HG02840 (cell line): ENCODE results near the gene NCMAP.
A peak's percentile ranks its signal among the peaks of the same experiment; 100 is the strongest.

Source experiments
- ATAC-seq: cut with Tn5 transposase; IDR thresholded peaks from one replicate; pipeline ENCODE4 v1.9.1; 2021; ENCODE audit warnings: mild to moderate bottlenecking, moderate library complexity, moderate number of reproducible peaks; ENCODE audit not compliant: unreplicated experiment, low FRiP score

Gene NCMAP

DNA sequence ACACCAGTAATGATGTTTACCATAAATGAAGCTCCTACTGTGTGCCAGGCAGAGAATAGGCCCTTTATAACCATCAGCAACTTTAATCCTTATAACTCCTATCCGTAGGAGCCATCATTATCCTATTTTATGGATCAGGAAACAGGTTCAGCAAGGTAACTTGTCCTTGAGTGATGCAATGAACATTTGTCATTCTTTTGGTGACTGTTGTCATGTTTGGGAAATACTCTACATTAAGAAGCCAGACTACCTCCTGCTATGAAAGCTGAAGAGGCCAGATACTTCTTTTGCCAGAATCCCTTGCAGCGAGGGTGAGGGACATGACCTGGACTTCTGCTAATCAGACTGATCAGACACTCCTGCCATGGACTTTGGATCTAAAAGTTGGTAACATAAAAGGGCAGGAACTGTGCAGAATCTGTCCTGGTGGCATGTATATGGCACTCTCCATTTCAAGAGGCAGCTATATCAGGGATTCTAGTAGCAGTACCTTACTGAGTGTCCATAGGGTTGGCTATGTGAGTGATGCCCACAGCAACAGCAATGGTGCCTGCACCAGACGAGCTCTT lies 54.1 kb downstream of the NCMAP start:
- ATAC-seq, result no peak

DNA sequence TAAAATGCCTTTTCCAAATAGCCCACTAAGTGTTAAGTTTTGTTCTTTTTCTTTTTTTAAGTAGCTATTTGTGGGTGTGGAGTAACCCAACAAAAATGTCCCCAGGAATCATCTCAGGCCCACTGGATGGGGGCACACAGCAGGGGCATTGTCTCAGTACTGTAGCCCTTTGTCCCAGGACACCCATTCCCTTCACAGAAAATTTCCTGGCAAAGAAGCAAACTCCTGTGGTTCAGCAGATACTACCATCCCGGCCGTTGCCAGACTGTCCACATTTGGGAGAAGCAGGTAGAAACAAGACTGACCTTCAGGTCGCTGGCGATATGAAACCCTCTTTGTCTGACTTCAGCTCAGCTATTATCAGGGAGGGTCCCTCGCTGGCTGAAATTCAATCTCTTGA lies 63.5 kb downstream of the NCMAP start:
- ATAC-seq, result no peak

DNA sequence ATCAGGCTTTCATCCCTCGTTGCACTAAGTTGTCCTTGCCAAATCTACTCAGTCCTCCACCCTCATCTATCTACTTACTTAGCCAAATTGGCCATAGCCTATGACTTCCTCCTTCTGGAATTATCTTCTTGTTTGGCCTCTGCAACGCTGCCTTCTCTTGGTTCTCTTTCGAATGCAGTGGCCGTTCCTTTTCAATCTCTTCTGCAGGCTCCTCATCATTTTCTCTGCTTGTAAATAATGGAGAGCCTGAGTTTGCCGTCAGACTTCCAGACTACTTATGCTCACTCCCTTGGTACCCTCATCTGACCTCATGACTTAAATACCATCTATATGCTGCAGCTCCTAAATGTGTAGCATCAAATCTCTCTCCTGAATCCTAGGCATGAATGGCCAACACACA lies 64.8 kb downstream of the NCMAP start:
- no peak for ATAC-seq

DNA sequence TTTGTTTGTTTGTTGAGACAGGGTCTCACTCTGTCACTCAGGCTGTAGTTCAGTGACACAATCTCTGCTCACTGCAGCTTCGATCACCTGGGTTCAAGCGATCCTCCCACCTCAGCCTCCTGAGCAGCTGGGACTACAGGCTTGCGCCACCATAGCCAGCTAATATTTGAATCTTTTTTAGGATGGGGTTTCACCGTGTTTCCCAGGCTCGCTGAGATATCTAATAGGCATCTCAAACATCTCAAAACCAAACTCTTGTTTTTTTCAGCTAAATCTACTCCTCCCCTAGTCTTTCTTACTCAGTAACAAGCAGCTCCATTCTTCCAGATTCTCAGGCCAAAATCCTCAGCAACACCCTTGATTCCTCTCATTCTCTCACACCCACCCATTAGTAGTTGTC lies 65.2 kb downstream of the NCMAP start:
- ATAC-seq, result no peak

DNA sequence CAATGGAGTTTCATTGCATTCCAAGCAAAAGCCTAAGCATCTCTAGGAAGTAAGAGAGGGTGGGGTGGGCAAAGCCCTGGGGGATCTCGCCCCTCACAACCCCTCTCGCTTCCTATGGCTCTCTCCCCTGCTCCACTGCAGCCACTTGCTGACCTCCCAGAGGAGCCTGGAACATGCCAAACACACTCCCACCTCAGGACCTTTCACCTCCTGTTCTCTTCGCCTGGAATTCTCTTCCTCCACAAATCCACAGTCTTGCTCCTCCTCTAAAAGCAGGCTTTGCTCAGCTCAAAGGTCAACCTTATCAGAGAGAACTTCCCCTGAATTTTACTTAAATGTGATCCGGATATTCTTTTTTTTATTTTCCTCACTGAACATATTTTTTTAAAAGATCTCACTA lies 66.3 kb downstream of the NCMAP start:
- no peak for ATAC-seq

DNA sequence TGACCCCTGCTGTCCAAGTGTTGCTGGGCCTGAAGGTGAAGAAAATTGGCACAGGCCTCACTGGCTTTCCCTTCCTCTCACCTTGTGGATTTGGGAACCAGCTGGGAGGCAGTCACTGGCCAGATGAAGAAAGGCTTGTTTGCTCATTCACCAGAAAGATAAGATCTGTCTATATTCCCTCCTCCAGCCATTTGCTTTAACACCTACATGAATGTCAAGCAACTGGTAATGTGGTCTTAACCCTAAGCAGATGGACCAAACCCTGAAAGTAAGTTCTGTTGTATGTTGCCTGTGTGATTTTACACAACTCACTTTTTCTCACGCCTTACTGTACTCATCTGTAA lies 76.9 kb downstream of the NCMAP start:
- no peak for ATAC-seq

DNA sequence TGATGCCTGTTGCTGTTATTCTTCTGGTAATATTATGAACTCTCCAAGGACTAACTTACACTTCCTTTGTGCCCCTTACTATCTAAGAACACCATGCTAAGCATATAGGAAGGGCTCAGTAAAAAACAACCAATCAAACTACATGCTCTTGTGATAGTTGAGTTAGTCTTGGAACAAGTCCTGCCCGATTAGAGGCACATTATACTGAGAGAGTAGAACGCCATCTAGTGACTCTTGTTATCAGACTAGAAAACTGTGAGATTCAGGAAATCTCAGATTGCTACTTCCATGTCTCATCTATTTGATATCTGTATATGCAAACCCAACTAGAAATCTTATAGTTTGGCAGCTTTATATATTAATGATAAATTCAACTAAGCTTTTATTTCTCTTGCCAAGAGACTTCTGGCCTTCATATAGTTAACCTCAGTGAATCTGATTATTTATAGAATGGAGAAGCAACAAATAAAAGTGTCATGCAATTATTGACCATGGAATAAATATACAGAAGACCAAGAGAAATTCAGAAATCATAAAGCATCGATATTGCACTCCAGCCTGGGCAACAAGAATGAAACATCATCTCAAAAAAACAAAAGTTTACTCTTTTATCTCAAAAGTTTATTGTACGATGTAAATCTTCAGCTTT lies 79.4 kb downstream of the NCMAP start:
- no peak for ATAC-seq

DNA sequence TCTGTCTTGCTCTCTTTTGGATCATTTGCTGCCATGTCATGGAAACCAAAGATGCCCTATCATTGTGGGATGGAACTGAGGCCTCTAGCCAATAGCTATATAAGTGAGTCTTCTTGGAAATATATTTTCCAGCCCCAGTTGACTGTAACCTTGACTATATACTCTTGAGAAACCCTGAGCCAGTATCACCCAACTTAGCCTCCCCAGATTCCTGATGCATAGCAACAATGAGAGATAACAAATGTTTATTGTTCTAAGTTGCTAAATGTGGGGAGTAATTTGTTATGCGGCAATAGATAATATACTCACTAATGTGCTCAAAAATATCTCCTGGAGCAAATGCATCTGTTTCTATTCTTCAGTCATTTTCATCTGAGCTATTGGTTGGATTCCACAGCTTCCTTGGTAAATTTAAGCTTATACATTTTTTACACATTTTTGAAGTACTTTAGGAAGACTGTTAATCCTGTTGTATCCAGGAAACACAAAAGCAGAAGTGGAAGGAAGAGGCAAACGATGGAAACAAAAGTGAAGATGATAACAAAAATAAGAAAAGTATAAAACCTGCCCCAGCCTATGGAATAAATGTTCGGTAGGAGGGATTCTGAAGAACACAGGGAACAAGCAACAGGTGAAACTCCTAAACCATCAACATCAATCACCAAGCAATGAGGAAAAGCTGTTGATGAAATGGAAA lies 80.9 kb downstream of the NCMAP start:
- ATAC-seq, result no peak

DNA sequence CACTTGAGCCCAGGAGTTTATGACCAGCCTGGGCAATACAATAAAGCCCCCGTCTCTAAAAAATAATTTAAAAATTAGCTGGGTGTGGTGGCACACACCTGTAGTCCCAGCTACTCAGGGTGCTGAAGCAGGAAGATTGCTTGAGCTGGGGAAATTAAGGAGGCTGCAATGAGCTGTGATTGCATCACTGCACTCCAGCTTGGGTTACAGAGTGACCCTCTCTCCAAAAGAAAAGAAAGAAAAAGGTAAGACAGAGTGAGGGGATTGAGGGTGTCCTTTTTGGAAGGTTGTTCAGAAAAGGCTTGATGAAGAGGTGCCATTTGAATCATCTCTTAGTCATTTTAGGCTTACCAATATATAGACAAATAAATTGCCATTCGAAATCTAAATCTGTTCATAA lies 83.2 kb downstream of the NCMAP start:
- ATAC-seq, result no peak

DNA sequence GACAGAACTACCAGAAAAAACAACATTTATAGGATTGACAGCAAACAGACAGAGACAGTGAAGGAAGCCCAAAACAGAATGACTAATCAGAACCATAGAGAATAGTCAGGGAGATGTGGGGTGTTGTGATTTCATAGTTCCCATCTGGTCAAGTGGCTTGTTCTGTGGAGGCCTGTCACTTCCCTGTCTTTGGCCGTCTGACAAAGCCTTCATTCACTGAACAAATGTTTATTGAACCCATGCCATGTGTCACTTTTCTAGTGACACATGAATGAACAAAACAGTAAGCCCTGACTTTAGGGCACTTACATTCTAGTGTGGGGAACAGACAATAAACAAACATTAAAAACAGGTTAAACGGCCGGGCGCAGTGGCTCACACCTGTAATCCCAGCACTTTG lies 84.0 kb downstream of the NCMAP start:
- ATAC-seq, result no peak

DNA sequence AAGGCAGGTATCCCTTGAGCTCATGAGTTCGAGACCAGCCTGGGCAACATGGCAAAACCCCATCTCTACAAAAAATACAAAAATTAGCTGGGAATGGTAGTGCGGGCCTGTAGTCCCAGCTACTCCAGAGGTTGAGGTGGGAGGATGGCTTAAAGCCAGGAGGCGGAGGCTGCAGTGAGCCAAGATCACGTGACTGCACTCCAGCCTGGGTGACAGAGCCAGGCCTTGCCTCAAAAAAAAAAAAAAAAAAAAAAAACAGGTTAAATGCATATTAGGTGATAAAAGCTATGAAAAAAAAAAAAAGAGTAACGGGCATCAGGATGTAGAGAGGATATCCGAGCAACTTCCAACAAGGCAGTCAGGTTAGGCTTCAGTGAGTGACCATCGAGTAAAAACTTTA lies 84.4 kb downstream of the NCMAP start:
- no peak for ATAC-seq

DNA sequence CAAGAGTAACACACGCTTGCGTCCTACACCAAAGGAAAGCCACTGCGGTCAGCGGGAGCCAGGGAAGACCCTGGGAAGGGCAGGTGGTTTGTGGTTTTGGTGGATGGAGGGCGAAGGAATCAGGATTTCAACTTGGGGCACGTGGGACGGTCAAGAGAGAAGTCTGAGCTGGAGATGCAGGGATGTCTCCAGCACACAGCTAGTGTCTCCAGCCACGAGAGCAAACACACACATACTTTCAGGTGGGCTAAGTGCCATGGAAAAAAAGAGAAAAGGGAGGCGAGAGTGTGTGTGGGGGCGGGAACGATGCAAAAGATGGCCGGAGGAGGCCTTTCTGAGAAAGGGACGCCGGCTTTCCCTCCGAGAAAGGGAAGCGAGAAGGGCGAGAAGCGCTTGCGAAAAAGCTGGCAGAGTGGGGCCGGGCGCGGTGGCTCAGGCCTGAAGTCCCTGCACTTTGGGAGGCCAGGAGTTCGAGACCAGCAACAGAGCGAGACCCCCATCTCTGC lies 85.8 kb downstream of the NCMAP start:
- ATAC-seq, result no peak

DNA sequence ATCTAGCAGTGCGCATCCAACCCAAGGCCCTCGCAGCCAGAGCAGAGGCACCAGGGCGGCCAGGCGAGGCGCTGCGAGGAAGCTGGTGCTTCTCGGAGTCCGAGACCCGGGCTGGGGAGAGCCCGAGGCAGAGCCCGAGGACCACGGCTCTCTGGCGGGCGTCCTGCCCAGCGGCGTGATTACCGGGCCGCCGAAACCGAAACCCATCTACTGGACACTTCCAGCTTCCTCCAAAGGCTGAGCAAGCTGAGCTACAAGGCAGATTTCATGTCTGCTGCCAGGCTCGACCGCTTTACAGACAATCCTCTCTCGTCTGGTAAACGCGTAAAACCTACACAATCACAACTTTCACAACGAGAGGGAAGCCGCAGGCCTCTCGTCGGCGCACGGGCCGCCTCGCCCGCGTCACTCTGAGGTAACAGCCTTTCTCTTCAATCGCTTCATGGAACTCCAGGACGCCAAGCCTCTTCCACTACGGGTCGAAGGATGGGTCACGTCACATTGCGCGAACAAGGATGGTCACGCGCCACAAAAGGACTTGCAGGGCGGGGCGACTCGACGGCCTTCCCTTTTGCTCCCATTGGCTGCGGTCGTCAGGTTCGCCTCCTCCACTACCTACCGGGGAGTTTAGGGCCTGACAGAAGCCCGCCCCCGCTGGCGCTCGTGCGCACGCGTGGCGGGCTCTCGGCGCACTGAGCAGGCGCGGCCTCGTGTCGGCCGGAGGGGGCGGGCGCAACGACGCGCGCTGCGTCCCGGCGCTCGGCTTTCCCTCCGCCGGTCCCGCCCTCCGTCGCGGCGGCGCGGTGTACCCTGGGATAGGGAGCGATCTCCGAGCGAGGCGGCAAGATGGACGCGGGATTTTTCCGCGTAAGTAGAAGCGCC lies 86.8 kb downstream of the NCMAP start, which contains the start of gene SRRM1:
Gene SRRM1 (plus strand): TSS at position 822 of the 882 bp plus-strand sequence. CDS start 25 bp downstream, at position 847.
- ATAC-seq, result peak; percentile 87

DNA sequence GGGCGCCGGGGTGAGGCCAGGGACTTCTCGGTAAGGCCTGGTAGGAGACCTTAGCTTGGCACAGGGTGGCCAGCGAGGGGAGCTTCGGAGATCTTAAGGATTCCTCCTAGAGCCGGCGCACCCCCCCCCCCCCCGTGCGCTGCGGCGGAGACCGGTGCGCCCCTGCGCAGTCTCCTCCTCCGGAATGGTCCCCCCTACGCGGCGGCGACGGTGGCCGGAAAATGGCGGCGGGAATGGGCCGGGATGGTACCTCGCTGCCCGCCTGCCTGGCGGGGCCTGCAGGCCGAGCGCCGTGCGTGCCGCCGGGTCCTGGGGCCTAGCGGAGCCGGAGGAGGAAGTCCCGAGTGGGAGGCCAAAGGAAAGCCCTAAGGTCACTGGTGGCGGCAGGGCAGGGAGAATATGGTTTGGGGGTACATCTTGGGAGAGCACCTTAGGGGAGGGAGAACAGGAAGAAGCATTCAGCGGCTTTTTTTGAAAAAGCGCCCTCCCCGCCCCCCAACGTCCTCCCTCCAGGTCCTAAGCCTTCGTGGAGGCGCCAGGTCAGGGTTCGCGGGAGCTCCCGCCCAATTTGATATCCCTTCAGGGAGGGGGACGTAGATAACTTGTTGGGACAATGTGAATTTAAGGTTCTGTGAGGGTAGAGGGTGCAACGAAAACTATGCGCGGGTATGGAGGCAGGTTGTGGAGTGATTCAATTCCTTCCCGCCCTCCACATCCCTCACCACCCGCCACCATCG lies 87.6 kb downstream of the NCMAP start:
- ATAC-seq, result no peak

DNA sequence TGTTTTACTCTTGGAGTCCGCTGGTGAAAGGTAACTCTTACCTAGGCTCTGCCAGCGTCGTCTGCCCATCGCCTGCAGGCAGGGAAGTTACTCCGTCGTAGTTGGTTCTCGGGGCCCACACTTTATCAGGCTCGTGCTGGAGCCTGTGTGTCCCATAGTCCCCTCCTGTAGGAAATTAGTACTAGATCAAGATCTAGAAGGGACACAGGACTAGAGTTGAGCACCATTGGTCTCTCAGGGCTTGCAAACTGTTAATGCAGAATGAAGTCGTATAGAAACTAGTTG lies 88.2 kb downstream of the NCMAP start:
- ATAC-seq, result no peak

DNA sequence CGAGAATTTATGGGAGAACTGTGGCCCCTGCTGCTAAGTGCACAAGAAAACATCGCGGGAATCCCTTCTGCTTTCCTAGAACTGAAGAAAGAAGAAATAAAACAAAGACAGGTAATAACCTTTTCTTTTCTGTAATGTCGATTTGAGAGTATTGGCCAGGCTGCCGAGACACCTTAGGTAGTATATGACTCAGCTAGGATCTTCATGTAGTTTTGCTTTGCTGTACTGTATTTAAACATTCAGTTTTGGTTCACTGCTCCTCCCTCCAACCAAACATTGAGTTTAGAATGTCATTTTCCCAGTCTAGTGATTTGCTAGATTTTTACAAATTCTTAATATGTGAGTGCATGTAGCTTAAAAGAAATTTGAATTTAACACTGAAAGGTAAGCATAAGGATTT lies 93.0 kb downstream of the NCMAP start:
- ATAC-seq, result no peak

DNA sequence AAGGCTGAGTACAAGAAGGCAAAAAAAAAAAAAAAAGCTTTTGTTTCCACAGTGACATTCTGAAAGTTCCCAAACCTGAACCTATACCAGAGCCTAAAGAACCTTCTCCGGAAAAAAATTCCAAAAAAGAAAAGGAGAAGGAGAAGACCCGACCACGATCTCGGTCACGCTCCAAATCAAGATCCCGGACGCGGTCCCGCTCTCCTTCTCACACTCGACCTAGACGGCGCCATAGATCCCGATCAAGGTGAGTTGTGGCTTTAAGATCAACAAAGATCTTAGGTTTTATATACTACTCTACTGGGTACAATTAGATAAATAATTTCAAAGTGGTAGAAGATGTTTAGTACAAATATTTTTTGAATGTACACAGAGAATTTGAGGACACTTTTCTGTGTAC lies 96.5 kb downstream of the NCMAP start:
- no peak for ATAC-seq

DNA sequence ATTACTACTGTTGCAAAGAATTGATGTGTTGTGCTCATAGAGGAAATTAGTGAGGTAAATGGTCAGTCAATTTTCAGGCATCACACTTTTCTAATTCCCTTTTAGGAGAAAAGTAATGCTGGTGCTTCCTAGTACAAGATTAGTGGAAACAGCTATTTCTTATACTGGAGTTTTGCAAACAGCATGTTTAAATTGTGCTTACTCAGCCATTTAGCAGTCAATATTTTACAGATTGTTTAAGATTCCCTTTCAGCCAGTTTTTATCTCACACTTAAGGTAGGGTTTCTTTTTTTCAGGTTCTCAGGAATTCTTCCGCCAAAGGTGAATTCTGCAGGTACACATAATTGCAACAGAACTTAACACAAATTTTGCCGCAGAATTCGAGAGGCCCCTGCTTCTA lies 98.1 kb downstream of the NCMAP start:
- ATAC-seq, result no peak

DNA sequence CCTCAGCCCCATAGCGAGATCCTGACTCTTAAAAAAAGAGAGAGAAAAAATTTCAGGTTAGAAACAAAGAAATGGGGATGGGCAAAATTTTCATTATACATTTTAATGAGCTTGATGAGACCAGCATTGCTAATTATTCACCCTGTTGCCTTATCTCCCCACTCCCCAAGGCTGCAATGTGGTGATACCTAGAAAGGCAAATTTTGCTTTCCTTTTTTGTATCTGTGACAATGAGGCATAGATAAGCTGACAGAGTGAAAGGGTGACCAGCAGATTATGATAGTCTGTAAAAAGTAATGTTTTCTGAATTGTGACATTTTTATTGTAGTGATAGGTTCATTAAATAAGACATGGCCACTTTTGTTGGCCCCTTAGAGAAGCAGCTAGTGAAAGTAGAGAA lies 100.2 kb downstream of the NCMAP start:
- no peak for ATAC-seq

DNA sequence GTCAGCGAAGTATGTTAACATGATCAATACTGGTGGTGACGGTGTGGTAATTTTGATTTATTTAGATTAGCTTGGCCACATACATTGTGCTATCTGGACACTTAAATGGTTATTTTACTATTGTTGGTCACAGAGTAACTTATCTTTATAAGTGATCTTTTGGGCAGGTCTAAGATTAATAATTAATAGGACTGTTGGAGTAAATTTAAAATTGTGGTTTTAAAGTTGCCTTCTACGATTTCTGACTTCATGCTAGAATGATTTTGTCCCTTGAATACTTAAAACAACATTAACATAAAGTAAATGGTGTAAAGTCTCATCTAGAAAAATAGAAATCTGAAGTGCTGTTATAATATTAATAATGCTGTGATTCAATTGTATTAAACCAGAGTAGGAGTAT lies 101.9 kb downstream of the NCMAP start:
- ATAC-seq, result no peak
